IMR-90 (cell line): ENCODE measurements around the gene ABHD12B. TPM values are rescaled to one million over a fixed set of nuclear protein-coding genes. Genes with fewer than 3 reads are reported as not detected.
A peak's percentile ranks its signal among the peaks of the same experiment; 100 is the strongest.

Source experiments
- ATAC-seq: fragments of 200-7000 bp; cut with Tn5 transposase; 2 replicates; pipeline ENCODE4 v1.9.1; 2020; ENCODE audit warnings: low read depth, mild to moderate bottlenecking, moderate library complexity
- BruUV-seq: library from RNA; stranded (reverse); fragments of 400-500 nt; replicated peaks from 2 replicates; lab custom pipeline; 2021; lab: Mats Ljungman, UMichigan
- CTCF ChIA-PET: fragments of 300-600 bp; formaldehyde crosslinking; extraction: SDS; loops from one replicate; lab custom pipeline; 2021; ENCODE audit warnings: antibody characterized with exemption; lab: Yijun Ruan, JAX
- POLR2A ChIA-PET: fragments of 300-600 bp; sonication (Branson Sonifier 250); formaldehyde crosslinking; loops from one replicate; lab custom pipeline; 2022; ENCODE audit warnings: antibody characterized with exemption; ENCODE audit not compliant: unreplicated experiment; lab: Charles Lee
- DNase-seq: peaks from one replicate; pipeline ENCODE4 v3.0.0; 2013
- H2AFZ ChIP-seq: replicated peaks from 2 replicates; pipeline ENCODE3; 2013; ENCODE audit warnings: low read length, mild to moderate bottlenecking; ENCODE audit not compliant: poor library complexity
- H2AK5ac ChIP-seq: 2 replicates; pipeline ENCODE4 v1.6.1; 2013; ENCODE audit warnings: low read depth, low read length, inconsistent platforms
- H2AK9ac ChIP-seq: replicated peaks from 2 replicates; pipeline ENCODE3; 2013; ENCODE audit warnings: mild to moderate bottlenecking, low read depth, low read length, moderate library complexity; ENCODE audit not compliant: poor library complexity
- H2BK120ac ChIP-seq: 2 replicates; pipeline ENCODE4 v1.6.1; 2013; ENCODE audit warnings: low read depth, low read length, inconsistent platforms
- H2BK15ac ChIP-seq: 3 replicates; pipeline ENCODE4 v1.6.1; 2013; ENCODE audit warnings: low read depth, low read length, inconsistent platforms
- H2BK20ac ChIP-seq: 2 replicates; pipeline ENCODE4 v1.6.1; 2013; ENCODE audit warnings: low read depth, mild to moderate bottlenecking, inconsistent platforms, low read length, moderate library complexity
- H2BK5ac ChIP-seq: 2 replicates; pipeline ENCODE4 v1.6.1; 2013; ENCODE audit warnings: mild to moderate bottlenecking, low read depth, low read length, inconsistent platforms; ENCODE audit not compliant: poor library complexity, severe bottlenecking
- H3K14ac ChIP-seq: replicated peaks from 2 replicates; pipeline ENCODE4 v1.6.1; 2013; ENCODE audit warnings: low read depth, low read length, inconsistent platforms
- H3K18ac ChIP-seq: 2 replicates; pipeline ENCODE4 v1.6.1; 2013; ENCODE audit warnings: low read depth, low read length, control low read depth
- H3K23ac ChIP-seq: 2 replicates; pipeline ENCODE4 v1.6.1; 2013; ENCODE audit warnings: low read depth, low read length, inconsistent platforms
- H3K27ac ChIP-seq: 2 replicates; pipeline ENCODE4 v1.5.1; 2013; ENCODE audit warnings: mild to moderate bottlenecking, control low read depth, low read length; ENCODE audit not compliant: insufficient read depth
- H3K27me3 ChIP-seq: 2 replicates; pipeline ENCODE4 v1.6.1; 2013; ENCODE audit warnings: low read length; ENCODE audit not compliant: control insufficient read depth, insufficient read depth
- H3K36me3 ChIP-seq: 2 replicates; pipeline ENCODE4 v1.6.1; 2013; ENCODE audit warnings: low read length, mixed read lengths; ENCODE audit not compliant: control insufficient read depth, insufficient read depth
- H3K4ac ChIP-seq: 2 replicates; pipeline ENCODE4 v1.6.1; 2013; ENCODE audit warnings: low read depth, low read length, inconsistent platforms
- H3K4me1 ChIP-seq: 2 replicates; pipeline ENCODE4 v1.6.1; 2013; ENCODE audit warnings: low read length, mixed read lengths; ENCODE audit not compliant: control insufficient read depth, insufficient read depth
- H3K4me2 ChIP-seq: 2 replicates; pipeline ENCODE4 v1.6.1; 2013; ENCODE audit warnings: low read depth, mild to moderate bottlenecking, control low read depth, low read length, moderate library complexity
- H3K4me3 ChIP-seq: 2 replicates; pipeline ENCODE4 v1.5.1; 2013; ENCODE audit warnings: low read depth, mild to moderate bottlenecking, control low read depth, low read length, moderate library complexity; ENCODE audit not compliant: insufficient read depth
- H3K56ac ChIP-seq: 2 replicates; pipeline ENCODE4 v1.6.1; 2013; ENCODE audit warnings: low read length, inconsistent platforms; ENCODE audit not compliant: insufficient read depth; ENCODE audit errors: extremely low read depth
- H3K79me1 ChIP-seq, 2 experiments: 2 replicates each; pipeline ENCODE4 v1.6.1; 2013; ENCODE audit warnings: low read length in 2 of 2, inconsistent platforms in 1 of 2, low read depth in 1 of 2
- H3K9ac ChIP-seq: 2 replicates; pipeline ENCODE4 v1.6.1; 2013; ENCODE audit warnings: low read depth, low read length, control low read depth
- H3K9me1 ChIP-seq: 2 replicates; pipeline ENCODE4 v1.6.1; 2013; ENCODE audit warnings: low read length, inconsistent platforms; ENCODE audit not compliant: insufficient read depth
- H3K9me3 ChIP-seq: 2 replicates; pipeline ENCODE4 v1.6.1; 2013; ENCODE audit warnings: low read length; ENCODE audit not compliant: control insufficient read depth, insufficient read depth
- H4K20me1 ChIP-seq: 2 replicates; pipeline ENCODE4 v1.6.1; 2013; ENCODE audit warnings: low read length, inconsistent platforms; ENCODE audit not compliant: insufficient read depth
- H4K5ac ChIP-seq: 2 replicates; pipeline ENCODE4 v1.6.1; 2013; ENCODE audit warnings: mild to moderate bottlenecking, low read depth, low read length, control low read depth
- H4K8ac ChIP-seq, 2 experiments: 2 replicates each; pipeline ENCODE4 v1.6.1; 2013; ENCODE audit warnings: low read depth in 2 of 2, low read length in 2 of 2, control low read depth in 1 of 2, inconsistent platforms in 1 of 2
- H4K91ac ChIP-seq: 2 replicates; pipeline ENCODE4 v1.6.1; 2013; ENCODE audit warnings: low read depth, low read length, inconsistent platforms; ENCODE audit not compliant: insufficient read depth
- MXI1 ChIP-seq: IDR thresholded peaks from 2 replicates; pipeline ENCODE4 v1.6.1; 2012; ENCODE audit warnings: low read depth, mild to moderate bottlenecking, low read length, moderate library complexity, borderline replicate concordance
- RAD21 ChIP-seq: IDR thresholded peaks from 2 replicates; pipeline ENCODE4 v1.6.1; 2012; ENCODE audit warnings: low read length, improper control_type of control experiment
- WGBS, 2 experiments: methylation state at CpG; one replicate each; pipeline versions ENCODE4 v1.1.5 to v1.1.7; 2013; ENCODE audit warnings: missing lambda C conversion rate in 2 of 2; ENCODE audit not compliant: insufficient read length in 1 of 2; ENCODE audit errors: extremely low coverage in 2 of 2; 5-methylcytosine and 5-hydroxymethylcytosine counted together
- dilution Hi-C: fragments of 300-500 bp; cut with HindIII; formaldehyde crosslinking; loops from one replicate; pipeline ENCODE4 v1.14.3; 2018; ENCODE audit warnings: low sequenced_read_pairs; ENCODE audit not compliant: unreplicated experiment
- in situ Hi-C: fragments of 300-500 bp; cut with MboI; formaldehyde crosslinking; loops from 3 replicates; pipeline ENCODE4 v1.14.3; 2019; ENCODE audit warnings: low sequenced_read_pairs, inconsistent platforms, mixed read lengths
- intact Hi-C: fragments of 100-400 bp; cut with micrococcal nuclease; formaldehyde crosslinking; loops from 2 replicates; pipeline ENCODE4 v1.10.0; 2022
- polyA plus RNA-seq, 3 experiments: library from polyadenylated mRNA; depleted of rRNA; stranded (reverse); fragments of >200 nt; gene quantifications; 2 replicates each; pipeline ENCODE4 v1.2.3, GENCODE V29; 2012; ENCODE audit warnings: low replicate concordance in 1 of 3
- total RNA-seq: library from RNA; depleted of rRNA; stranded (reverse); fragments of >200 nt; gene quantifications from 2 replicates; pipeline ENCODE4 v1.2.3, GENCODE V29; 2012

Gene ABHD12B
- total and polyA plus RNA-seq, 2 of the 4 experiments (the other 2 are of a cell fraction): 0.18 TPM; not detected in 1

- H2BK20ac ChIP-seq: no peak within 1 kb of the TSS
- H2BK120ac ChIP-seq: peak within 1 kb of the TSS; percentile 52
- intact Hi-C loops: loop anchor here (2.0 kb wide), 2 partner anchors 30 to 36 kb away; no protein-coding TSS in a partner anchor
- POLR2A ChIA-PET: no interaction called here
- dilution Hi-C loops: no loop called here
- H3K23ac ChIP-seq: peak within 1 kb of the TSS; percentile 96
- H3K4me3 ChIP-seq: peak within 1 kb of the TSS; percentile 73
- H3K9me1 ChIP-seq: peaks cover 15% of the 10 kb centered on the region
- TF ChIP-seq RAD21 (no peak), MXI1 (0 out of 2 replicates have a peak, but pooled peaks have one; percentile 11)
- peak within 1 kb of the TSS; percentile 85; the same call in 2 of the 3 replicates for H2BK15ac ChIP-seq
- peaks cover 35% of the 10 kb centered on the region for H4K20me1 ChIP-seq
- H3K27me3 ChIP-seq: no peaks in the 10 kb centered on the region
- peak within 1 kb of the TSS; percentile 61 for H3K56ac ChIP-seq
- H3K79me1 ChIP-seq: peaks cover 21 to 42% of the 10 kb centered on the region in 2 experiments
- peak within 1 kb of the TSS; percentile 65 for H4K91ac ChIP-seq
- CTCF ChIA-PET: interaction anchor here (0.5 to 1.5 kb wide), 2 partner anchors 29 to 186 kb away, joined by 3 to 4 read pairs; no protein-coding TSS in a partner anchor
- H3K4me2 ChIP-seq: peak within 1 kb of the TSS; percentile 94
- H3K9ac ChIP-seq: peak within 1 kb of the TSS; percentile 72
- BruUV-seq: no TSS peak
- H3K36me3 ChIP-seq: no peaks in the 10 kb centered on the region; the same call in 1 of the 2 replicates
- peak within 1 kb of the TSS; percentile 33 for H3K14ac ChIP-seq
- H3K4me1 ChIP-seq: peaks cover 16% of the 10 kb centered on the region
- H3K4ac ChIP-seq: peak within 1 kb of the TSS; percentile 41
- 3% methylated on average over 11 of the region's 97 CpGs; no CpG with 5 or more reads in 1 of the 2 experiments for WGBS, 2 experiments
- no peak within 1 kb of the TSS; the same call in 1 of the 2 replicates for H3K18ac ChIP-seq
- peak within 1 kb of the TSS; percentile 14; the same call in 1 of the 2 replicates for H4K5ac ChIP-seq
- H2AFZ ChIP-seq: peak within 1 kb of the TSS; percentile 97
- H2AK9ac ChIP-seq: peak within 1 kb of the TSS; percentile 91
- peak; percentile 73 for DNase-seq
- in situ Hi-C loops: no loop called here
- no peaks in the 10 kb centered on the region for H3K9me3 ChIP-seq
- peak; percentile 98 for ATAC-seq
- peak within 1 kb of the TSS; percentile 61 for H2BK5ac ChIP-seq
- peak within 1 kb of the TSS; percentile 73 for H3K27ac ChIP-seq
- peak within 1 kb of the TSS; percentile 74 to 82; a peak in 2 of 4 replicates for H4K8ac ChIP-seq
- H2AK5ac ChIP-seq: peak within 1 kb of the TSS; percentile 15
Measured at GRCh38 chr14:50830932-50831725, 40.7 kb upstream of the ABHD12B start, which contains the start of gene NIN. Gene NIN (minus strand): TSS chr14:50831162. CDS start chr14:50822056, 9,106 bp downstream.
